SHP77 treated with DMSO at 0.1 percent for 48 hours (cell line): ENCODE measurements around the gene TGFB1.
"Not testable (repeated sequence)": the region's sequence is repeated elsewhere in the genome, so short reads cannot be mapped to it uniquely, and the experiment has no call there.

Source experiments
- DNase-seq: peaks from one replicate; lab custom pipeline; 2025; lab: John Stamatoyannopoulos, UW

The TGFB1 gene

DNA sequence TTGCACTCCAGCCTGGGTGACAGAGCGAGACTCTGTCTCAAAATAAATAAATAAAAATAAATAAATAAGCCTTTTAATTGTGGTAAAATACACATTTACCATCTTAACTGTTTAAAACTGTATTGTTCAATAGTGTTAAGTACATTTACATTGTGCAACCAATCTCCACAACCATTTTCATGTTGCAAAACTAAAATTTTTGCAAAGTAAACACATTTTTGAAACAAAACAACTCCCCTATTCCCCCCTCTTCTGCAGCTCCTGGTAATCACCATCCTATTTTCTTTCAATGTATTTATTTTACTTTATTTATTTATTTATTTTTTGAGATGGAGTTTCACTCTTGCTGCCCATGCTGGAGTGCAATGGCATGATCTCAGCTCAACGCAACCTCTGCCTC lies 16.0 kb upstream of the TGFB1 start:
- DNase-seq = no peak

DNA sequence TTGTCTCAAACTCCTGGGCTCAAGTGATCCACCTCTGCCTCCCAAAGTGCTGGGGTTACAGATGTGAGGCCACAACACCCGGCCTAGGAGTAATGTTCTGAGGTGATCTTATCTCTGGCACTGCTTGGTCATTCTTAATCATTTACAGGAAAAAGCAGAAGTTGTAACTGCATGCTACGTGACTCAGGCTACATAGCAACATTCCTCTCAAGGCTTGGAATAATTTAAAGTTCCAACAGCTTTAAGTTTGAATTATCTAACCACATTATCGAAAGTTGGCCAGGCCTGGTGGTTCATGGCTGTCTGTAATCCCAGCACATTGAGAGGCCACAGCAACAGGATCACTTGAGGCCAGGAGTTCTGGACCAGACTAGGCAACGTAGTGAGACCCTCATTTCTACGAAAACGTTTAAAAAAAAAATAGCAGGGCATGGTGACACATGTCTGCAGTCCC lies 14.2 kb upstream of the TGFB1 start:
- no peak for DNase-seq

DNA sequence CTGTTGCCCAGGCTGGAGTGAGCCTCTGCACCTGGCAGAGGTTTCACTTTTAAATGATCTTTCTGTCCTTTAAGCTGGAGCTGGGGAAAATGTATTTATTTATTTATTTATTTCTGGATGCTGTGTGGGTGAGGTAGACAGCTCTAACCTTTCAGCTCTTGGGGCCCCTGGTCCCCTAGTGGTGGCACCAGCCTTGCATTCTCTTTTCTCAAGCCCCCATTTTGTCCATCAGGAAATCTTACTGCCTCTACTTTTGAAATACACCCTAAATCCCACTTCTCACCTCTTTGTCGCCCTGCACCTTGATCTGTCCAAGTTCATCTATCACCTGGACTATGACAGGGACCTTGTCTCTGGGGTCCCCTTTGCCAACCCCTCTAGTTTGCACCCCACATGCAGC lies 12.4 kb upstream of the TGFB1 start:
- no peak for DNase-seq

DNA sequence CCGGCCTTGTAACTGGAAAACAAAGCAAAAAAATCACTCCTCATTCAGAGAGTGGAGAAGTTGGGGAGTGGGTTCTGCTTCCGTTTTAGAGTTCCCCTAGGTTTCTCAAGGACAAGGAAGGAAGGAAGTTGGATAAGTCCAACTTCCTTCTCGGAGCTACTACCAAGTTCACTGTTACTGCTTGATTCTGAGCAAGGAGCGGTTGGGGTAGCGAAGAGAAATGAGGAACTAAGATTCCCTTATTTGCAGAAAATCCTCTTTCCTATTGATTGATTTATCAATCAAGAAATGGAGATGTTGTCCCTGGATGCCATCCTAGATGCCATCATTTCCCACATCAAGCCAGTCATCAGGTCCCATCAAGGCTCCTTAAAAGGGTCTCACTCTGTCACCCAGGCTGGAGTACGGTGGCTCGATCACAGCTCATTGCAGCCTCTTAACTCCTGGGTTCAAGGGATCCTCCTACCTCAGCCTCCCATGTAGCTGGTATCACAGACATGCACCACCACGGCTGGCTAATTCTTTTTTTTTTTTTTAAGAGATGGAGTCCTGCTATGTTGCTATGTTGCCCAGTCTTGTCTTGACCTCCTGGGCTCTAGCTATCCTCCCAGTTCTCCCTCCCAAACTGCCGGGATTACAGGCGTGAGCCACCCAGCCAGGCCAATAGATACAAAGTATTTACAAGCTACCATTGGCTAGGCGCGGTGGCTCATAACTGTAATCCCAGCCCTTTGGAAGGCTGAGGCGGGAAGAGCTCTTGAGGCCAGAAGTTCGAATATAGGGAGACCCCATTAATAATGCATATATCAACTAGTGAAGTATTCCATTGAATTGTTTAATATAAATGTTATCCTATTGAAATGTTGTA lies 11.0 kb upstream of the TGFB1 start:
- DNase-seq = no peak

DNA sequence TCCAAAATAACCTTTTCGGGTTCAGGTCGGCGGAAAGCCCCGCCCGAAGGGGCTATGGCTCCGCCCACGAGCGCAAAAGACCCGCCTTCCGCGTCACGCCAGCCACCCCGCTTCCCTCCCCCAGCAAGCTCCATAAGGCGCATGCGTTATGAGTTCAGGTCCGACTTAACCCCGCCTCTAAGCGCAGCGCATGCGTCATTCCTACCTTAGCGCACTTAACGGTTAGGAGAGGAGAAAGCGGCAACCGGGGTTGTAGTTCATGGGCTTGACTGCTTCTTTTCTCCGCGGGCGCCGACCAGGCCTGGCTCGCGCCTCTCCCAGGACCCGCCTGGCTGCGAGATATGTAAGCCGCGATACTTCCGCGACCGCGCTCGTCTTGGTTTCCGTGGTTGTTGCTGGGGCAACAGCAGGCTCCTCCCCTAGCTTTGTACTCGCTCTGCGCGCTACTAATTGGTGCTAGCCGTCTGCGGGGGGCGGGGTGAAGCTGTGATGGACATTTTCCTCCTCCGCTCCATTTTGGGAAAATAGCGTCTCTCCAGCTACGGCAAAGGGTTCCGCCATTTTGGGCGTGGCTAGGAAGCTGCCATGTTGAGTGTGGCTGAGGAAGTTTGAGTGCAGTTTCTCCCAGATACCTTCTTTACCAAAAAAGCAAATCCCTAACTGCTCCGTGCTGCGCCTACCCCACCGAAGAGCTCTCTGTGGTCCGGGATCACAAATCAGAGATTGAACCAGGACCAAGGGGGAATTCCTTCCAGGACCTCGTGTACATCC lies 10.2 kb upstream of the TGFB1 start, which contains the start of gene B9D2:
Gene B9D2 (minus strand): TSS at position 397 of the 771 bp plus-strand sequence. CDS start 630 bp downstream, outside the sequence.
- peak; percentile 95 for DNase-seq

DNA sequence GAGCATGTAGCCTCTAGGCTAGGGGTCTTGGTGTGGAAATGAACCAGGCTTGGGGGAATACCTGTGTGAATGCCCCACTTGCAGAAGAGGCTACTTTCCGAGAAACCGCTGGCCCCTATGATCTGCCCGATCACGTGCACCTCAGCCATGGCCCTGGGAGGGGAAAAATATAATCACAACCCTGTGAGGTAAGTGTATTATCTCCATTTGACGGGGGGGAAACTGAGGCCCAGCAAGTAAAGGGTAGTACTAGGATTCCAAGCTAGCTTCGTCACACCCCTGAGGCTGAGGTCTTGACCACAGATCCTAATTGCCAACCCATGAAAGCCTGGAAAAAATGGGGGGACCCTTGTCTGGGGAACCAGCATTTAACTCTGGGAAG lies 9.6 kb upstream of the TGFB1 start:
- no peak for DNase-seq

DNA sequence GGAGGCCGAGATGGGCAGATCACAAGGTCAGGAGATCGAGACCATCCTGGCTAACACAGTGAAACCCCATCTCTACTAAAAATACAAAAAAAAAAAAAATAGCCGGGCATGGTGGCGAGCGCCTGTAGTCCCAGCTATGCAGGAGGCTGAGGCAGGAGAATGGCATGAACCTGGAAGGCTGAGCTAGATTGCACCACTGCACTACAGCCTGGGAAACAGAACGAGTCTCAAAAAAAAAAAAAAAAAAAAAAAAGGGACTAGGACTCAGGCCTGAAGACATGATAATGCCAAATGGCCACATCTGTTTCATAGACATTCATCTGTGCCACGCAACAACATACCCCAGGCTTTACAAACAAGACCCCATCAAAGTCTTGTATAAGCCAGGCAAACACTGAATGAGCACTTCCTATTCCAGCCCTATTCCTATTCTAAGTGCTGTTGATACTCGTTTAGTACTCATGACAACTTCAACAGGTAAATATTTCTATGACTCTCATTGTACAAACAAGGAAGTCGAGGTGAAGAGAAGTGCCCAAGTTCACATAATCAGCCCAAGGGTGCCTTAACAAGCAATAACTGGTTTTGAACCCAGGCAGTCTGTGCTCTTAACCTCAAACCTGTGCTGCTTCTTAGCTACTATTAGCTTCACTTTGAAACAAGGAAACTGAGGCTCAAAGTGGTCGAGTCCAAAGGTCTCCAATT lies 8.6 kb upstream of the TGFB1 start:
- DNase-seq = no peak

DNA sequence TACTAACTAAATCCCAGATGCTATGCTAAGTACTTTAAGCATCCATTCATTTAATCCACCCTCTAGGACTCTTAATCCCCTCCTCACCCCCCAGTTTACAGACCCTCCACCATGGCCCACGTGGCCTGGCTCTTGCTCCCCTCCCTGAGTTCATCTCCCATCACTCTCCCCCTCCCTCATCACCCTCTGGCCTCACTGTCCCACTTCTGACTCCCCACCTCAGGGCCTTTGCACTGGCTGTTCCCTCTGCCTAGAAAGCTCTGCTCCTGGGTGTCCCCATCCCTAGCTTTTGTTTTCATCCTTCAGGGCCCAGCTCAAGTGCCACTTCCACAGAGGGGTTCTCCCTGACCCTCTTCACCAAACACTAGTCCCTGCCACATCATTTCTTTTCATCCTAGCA lies 6.0 kb upstream of the TGFB1 start:
- DNase-seq = no peak

DNA sequence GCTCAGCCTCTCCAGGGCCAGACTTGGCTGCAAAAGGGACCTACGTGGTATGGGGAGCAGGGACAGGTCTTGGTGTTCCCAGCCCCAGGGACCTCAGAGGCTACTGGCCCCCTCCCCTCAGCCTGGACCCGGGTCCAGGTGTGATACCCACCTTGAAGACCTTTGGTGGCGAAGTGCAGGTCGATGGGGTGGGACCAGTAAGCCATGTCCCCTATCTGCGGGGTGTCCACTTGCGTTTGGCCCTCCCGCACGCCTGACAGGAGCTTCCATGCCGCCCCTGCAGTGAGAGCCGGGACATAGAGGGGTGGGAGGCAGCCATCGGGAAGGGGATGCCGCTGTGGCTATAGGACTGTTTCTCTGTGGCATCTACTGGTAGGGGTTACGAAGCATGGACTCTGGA lies 4.0 kb upstream of the TGFB1 start:
- no peak for DNase-seq

DNA sequence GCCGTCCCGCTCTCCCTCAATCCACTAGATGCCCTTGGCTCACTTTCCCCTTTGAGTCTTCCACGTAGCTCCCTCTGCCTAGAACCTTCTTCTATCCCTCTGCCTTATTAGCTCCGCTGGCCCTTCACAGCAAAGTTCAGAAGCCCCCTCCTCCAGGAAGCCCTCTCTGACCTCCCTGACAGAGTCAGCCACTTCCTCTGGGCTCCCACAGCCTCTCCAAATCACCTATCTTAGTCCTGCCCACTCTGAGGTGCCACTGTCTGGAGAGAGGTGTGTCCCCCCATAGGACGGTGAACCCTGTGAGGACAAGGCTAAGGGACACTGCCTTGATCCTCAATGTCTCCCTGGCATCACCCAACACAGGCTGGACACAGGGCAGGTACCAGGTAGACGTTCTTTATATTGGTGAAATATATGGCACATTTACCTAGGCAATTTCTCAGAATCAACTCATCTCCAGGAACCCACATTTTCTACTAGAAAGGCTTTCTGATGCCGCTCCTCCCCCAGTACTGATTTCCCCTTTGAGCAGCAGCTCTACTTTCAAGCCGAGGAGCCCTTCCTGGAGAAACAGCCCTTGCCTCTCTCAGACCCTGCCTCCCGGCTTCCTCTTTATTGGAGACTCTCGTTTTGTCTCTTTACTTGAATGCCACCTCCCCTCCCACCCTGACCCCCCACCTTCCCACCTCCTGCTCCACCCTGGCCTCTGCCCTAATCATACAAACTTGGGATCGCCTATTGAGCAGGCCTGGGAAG lies 3.4 kb upstream of the TGFB1 start:
- DNase-seq = no peak

DNA sequence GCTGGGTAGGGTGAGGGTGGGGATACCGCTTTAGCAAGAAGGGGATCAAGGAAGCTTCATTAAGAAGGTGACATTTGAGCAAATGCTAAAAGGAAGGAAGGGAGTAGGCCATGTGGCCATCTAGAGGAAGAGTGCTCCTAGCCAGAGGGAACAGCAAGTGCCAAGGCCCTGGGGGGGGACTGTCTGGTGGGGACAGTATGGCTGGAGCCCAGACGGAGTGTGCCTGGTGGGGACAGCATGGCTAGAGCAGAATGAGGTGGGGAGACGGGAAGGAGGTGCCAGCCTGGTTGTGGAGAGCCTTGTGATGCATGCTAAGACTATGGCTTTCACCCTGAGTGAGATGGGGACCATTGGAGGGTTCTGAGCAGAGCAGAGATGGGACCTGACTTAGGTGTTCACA lies 2.1 kb upstream of the TGFB1 start:
- no peak for DNase-seq

DNA sequence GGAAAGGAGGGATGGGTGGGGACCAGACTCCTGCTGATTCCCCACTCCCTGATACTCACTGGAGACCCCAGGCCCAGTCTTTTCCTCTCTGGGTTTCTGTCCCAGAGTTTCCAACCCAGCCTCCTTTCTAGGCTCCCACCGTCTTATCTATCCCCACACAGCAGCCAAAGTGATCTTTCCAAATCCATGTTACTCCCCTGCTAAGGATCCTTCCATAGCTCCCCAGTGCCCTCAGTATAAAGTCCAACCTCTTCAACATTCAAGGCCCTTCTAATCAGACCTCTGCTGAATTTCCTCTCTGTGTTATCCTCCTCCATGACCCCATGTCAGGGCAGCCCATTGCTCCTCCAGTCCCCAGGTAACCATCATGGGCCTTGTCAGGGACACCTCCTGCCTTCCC lies 1.3 kb upstream of the TGFB1 start:
- no peak for DNase-seq

DNA sequence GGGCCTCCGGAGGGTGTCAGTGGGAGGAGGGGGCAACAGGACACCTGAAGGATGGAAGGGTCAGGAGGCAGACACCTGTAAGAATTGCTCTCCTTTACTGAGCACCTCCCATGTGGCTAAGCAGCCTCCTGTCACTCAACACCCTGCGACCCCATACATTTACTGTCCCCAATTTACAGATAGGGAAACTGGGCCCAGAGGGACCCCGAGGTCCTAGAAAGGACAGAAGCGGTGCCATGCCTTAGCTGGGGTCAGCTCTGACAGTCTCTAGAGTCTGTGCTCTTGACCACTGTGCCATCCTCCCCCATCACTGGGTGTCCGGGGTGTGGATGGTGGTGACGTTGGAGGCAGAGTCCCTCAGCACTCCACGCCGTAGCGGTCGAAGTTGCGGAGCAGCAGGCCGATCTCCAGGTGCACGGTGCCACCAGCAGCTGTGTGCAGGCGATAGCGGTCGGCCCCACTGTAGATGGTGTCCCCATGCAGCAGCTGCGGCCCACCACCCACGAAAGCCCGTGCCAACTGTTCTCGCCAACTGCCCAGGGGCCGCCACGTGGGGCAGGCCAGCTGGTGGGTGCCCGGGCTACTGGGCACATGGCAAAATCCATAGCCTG lies 726 bp upstream of the TGFB1 start:
- no peak for DNase-seq

DNA sequence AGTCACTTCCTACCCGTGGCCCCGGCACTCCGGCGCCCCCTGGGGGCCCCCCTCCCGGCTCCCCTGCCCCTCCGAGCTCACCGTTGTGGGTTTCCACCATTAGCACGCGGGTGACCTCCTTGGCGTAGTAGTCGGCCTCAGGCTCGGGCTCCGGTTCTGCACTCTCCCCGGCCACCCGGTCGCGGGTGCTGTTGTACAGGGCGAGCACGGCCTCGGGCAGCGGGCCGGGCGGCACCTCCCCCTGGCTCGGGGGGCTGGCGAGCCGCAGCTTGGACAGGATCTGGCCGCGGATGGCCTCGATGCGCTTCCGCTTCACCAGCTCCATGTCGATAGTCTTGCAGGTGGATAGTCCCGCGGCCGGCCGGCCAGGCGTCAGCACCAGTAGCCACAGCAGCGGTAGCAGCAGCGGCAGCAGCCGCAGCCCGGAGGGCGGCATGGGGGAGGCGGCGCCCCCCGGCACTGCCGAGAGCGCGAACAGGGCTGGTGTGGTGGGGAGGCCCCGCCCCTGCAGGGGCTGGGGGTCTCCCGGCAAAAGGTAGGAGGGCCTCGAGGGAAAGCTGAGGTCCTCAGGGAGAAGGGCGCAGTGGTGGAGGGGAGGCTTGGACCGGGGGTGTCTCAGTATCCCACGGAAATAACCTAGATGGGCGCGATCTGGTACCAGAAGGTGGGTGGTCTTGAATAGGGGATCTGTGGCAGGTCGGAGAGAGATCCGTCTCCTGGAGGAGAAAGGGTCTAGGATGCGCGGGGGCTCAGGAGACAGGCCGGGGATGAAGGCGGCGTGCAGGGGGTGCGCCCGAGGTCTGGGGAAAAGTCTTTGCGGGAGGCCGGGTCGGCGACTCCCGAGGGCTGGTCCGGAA lies 885 bp downstream of the TGFB1 start:
- DNase-seq = no peak

DNA sequence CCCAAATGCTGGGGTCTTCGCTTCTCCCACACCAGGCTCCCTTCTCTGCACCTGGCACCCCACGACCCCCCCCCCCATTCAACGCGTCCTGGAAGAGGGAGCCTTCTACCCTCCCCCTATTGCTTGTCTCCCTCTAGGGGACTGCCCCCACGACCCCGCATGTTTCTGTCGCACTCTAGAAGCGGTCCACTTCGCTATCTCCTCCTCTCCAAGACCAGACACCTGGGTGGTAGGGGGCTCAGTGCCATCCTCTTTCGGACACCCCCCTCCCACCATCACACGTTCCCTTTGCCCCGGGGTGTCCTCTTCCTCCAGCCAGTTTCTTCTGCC lies 1.5 kb downstream of the TGFB1 start:
- no peak for DNase-seq

DNA sequence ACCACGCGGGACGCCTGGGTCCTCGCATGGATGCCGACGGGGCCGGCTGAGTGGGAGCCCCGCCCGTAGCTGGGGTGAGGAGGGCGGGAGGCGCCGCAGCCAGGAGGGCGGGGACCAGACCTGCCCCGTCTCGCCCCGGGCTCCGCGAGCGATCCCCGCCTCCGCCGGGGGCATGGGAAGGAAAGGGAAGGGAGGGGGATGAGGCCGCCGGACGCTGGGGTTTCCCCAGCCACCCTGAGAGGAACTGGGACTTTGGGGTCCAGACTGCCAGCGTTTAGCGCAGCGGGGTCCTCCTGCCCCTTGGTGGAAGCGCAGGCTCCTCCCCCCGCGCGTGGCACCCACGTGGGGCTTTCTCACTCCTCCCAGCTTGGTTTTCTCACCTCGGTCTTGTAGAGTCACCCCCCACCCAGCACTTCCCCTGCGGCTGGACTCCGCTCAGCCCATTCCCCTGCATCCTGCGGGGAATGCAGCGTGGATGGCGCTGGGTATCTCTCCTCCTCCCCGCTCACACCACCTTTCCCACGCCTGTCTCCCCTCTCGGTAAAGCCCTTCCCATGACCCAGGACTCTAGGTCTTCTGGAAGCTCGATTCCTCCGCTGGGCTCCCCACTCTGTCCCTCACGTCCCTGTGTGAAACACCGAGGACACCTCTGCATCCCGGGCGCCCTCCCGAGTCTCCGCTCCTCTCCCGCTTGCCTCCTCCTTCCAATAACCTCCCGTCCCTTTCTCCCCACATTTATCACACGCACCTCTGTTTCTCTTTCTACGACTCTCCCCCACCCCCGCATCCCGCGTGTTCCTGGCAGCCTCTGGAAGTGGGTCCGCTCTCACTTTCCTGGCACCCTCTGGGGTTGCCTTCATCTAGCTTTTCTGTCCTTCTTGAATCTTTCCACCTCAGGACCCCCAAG lies 2.1 kb downstream of the TGFB1 start:
- no peak for DNase-seq

DNA sequence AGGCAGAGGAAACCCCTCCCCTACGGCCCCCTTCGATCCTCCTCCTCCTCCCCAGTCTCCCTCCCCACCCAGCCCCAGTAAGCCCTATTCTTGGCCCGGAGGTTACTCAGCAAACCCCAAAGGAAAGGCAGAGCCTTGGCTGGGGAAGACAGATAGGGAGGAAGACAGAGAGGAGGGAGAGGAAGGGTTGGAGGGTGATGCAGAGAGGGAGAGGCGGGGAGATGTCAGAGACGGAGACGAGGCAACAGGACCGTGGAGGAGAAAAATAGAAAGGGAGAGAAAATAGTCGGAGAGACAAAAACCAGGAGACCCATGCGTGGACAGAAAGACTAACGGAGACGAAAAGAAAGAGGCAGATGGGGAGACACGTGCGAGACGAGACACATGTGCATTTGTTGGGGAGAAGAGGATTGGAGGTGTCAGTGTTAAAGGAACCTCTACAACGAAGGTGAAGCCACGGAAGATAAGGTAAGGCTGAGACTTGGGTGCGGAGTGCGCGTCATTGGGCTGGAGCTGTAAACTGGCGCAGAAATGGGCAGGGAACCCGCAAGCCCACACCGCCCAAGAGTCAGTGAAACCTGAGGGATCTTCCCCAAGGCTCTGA lies 2.9 kb downstream of the TGFB1 start:
- DNase-seq = no peak

DNA sequence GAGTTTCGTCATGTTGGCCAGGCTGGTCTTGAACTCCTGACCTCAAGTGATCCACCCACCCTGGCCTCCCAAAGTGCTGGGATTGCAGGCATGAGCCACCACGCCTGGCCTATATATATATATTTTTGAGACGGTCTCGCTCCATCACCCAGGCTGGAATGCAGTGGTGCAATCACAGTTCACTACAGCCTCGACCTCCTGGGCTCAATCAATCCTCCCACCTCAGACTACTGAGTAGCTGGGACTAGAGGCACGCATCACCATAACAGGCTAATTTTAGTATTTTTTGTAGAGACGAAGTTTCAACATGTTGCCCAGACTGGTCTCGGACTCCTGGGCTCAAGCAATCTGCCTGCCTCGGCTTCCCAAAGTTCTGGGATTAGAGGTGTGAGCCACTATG lies 6.8 kb downstream of the TGFB1 start:
- not testable (repeated sequence) for DNase-seq

DNA sequence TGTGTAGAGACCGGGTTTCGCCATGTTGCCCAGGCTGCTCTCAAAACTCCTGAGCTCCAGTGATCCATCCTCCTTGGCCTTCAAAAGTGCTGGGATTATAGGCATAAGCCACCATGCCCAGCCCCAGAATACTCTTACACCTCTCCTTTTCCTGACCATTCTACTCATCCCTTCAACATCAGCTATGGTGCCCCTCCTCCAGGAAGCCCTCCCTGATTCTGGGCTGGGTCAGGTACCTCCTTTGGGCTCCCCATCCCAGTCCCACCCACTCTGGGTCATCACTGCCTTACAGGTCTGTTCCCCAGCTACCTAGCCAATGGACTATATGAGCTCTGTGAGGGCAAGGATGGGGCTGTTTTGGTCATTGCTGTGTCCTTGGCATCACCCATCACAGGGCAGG lies 9.6 kb downstream of the TGFB1 start:
- no peak for DNase-seq
